ENCODE measurements around the gene RGPD8.
"Not testable (repeated sequence)": the region's sequence is repeated elsewhere in the genome, so short reads cannot be mapped to it uniquely, and the experiment has no call there.

The RGPD8 gene

GRCh38 chr2:112434890-112435715, 1.7 kb upstream of the RGPD8 start:
- not testable (repeated sequence) for DNase-seq

GRCh38 chr2:112433932-112434730, 686 bp upstream of the RGPD8 start:
- no peak for DNase-seq

GRCh38 chr2:112432735-112433479, 538 bp downstream of the RGPD8 start:
- not testable (repeated sequence) for DNase-seq

GRCh38 chr2:112432390-112432734, 1.1 kb downstream of the RGPD8 start:
- DNase-seq = not testable (repeated sequence)

GRCh38 chr2:112431587-112432295, 1.7 kb downstream of the RGPD8 start:
- not testable (repeated sequence) for DNase-seq

GRCh38 chr2:112424553-112424952, 8.9 kb downstream of the RGPD8 start:
- not testable (repeated sequence) for DNase-seq

GRCh38 chr2:112416860-112417259, 16.6 kb downstream of the RGPD8 start:
- not testable (repeated sequence) for DNase-seq

- not testable (repeated sequence) for DNase-seq
These were observed 73.4 kb downstream of the RGPD8 start for GRCh38 chr2:112360055-112360454.

- not testable (repeated sequence) for DNase-seq
These were observed 79.1 kb downstream of the RGPD8 start for GRCh38 chr2:112354335-112354734.

- DNase-seq = not testable (repeated sequence)
These were observed 80.4 kb downstream of the RGPD8 start for GRCh38 chr2:112352809-112353603.

GRCh38 chr2:112352292-112352691, 81.2 kb downstream of the RGPD8 start:
- not testable (repeated sequence) for DNase-seq

- no peak for DNase-seq
These were observed 88.1 kb downstream of the RGPD8 start for GRCh38 chr2:112345030-112346027.

GRCh38 chr2:112343827-112344585, 89.4 kb downstream of the RGPD8 start:
- no peak for DNase-seq

- DNase-seq = no peak
These were observed 91.3 kb downstream of the RGPD8 start for GRCh38 chr2:112342067-112342550.

GRCh38 chr2:112340475-112341267, 92.8 kb downstream of the RGPD8 start:
- no peak for DNase-seq

- DNase-seq = no peak
These were observed 93.5 kb downstream of the RGPD8 start for GRCh38 chr2:112339986-112340385.

GRCh38 chr2:112335600-112335999, 97.8 kb downstream of the RGPD8 start:
- DNase-seq = no peak

GRCh38 chr2:112332123-112332696, 101.2 kb downstream of the RGPD8 start:
- DNase-seq = no peak

All from NCI-H446 treated with DMSO at 0.1 percent for 48 hours (cell line).